ENCODE measurements around the gene NPAS3. TPM values are rescaled to one million over a fixed set of nuclear protein-coding genes. Genes with fewer than 3 reads are reported as not detected.

Gene NPAS3
- total RNA-seq, 1 donor from 2014 or later: 2.5 TPM

- no peak overlapping the region for H3K4me3 ChIP-seq
- H3K36me3 ChIP-seq: no peaks in the 10 kb centered on the region
- no peak for DNase-seq
- no peak overlapping the region for H3K27ac ChIP-seq (replicated peaks)
- H3K4me1 ChIP-seq: no peaks in the 10 kb centered on the region
- intact Hi-C loops (cut with micrococcal nuclease): no loop called here
- no peaks in the 10 kb centered on the region for H3K9me3 ChIP-seq (replicated peaks)
- TF ChIP-seq CTCF (IDR thresholded peaks at IDR 0.05; ENCODE audit: borderline replicate concordance): no peak
- no peaks in the 10 kb centered on the region for H3K27me3 ChIP-seq (ENCODE audit: low read depth)
Observed at GRCh38 chr14:33165144-33165925, 226.7 kb downstream of the NPAS3 start.

- Histone ChIP-seq H3K4me1 (no peaks in the 10 kb centered on the region), H3K4me3 (no peak overlapping the region), H3K36me3 (no peaks in the 10 kb centered on the region), H3K27ac (replicated peaks) (no peak overlapping the region), H3K9me3 (replicated peaks) (no peaks in the 10 kb centered on the region), H3K27me3 (ENCODE audit: low read depth) (no peaks in the 10 kb centered on the region)
- DNase-seq: no peak
- intact Hi-C loops (cut with micrococcal nuclease): no loop called here
- TF ChIP-seq CTCF (IDR thresholded peaks at IDR 0.05; ENCODE audit: borderline replicate concordance): no peak
Observed at GRCh38 chr14:33165926-33166289, 227.2 kb downstream of the NPAS3 start.

GRCh38 chr14:33175951-33176350 lies 237.3 kb downstream of the NPAS3 start:
- Histone ChIP-seq H3K36me3 (no peaks in the 10 kb centered on the region), H3K27me3 (ENCODE audit: low read depth) (no peaks in the 10 kb centered on the region), H3K4me3 (no peak overlapping the region), H3K27ac (replicated peaks) (no peak overlapping the region), H3K4me1 (no peaks in the 10 kb centered on the region), H3K9me3 (replicated peaks) (no peaks in the 10 kb centered on the region)
- TF ChIP-seq CTCF (IDR thresholded peaks at IDR 0.05; ENCODE audit: borderline replicate concordance): no peak
- intact Hi-C loops (cut with micrococcal nuclease): no loop called here
- no peak for DNase-seq

- no peak for DNase-seq
- no peak for TF ChIP-seq CTCF (IDR thresholded peaks at IDR 0.05; ENCODE audit: borderline replicate concordance)
- intact Hi-C loops (cut with micrococcal nuclease): no loop called here
- no peaks in the 10 kb centered on the region for H3K4me1 ChIP-seq
- H3K36me3 ChIP-seq: no peaks in the 10 kb centered on the region
- H3K4me3 ChIP-seq: no peak overlapping the region
- H3K27me3 ChIP-seq (ENCODE audit: low read depth): peaks cover 10% of the 10 kb centered on the region
- H3K27ac ChIP-seq (replicated peaks): no peak overlapping the region
- no peaks in the 10 kb centered on the region for H3K9me3 ChIP-seq (replicated peaks)
Observed at GRCh38 chr14:33184587-33184986, 245.9 kb downstream of the NPAS3 start.

GRCh38 chr14:33186656-33187055 lies 248.0 kb downstream of the NPAS3 start:
- no peaks in the 10 kb centered on the region for H3K36me3 ChIP-seq
- TF ChIP-seq CTCF (IDR thresholded peaks at IDR 0.05; ENCODE audit: borderline replicate concordance): no peak
- no peak overlapping the region for H3K27ac ChIP-seq (replicated peaks)
- H3K27me3 ChIP-seq (ENCODE audit: low read depth): peaks cover 10% of the 10 kb centered on the region
- intact Hi-C loops (cut with micrococcal nuclease): no loop called here
- DNase-seq: no peak
- no peak overlapping the region for H3K4me3 ChIP-seq
- no peaks in the 10 kb centered on the region for H3K4me1 ChIP-seq
- H3K9me3 ChIP-seq (replicated peaks): no peaks in the 10 kb centered on the region
